Transverse colon (tissue), 4 donors: ENCODE measurements around the gene IL6R. TPM values are rescaled to one million over a fixed set of nuclear protein-coding genes. Genes with fewer than 3 reads are reported as not detected.
A peak's percentile ranks its signal among the peaks of the same experiment; 100 is the strongest.

Source experiments
- DNase-seq: peaks from one replicate; pipeline ENCODE4 v3.0.0-alpha.2; 2019
- H3K27ac ChIP-seq, 4 donors: fragments of 200-600 bp; sonication (generic); 2 replicates each; pipeline ENCODE4 v1.5.1; 2016 to 2018; ENCODE audit warnings: inconsistent platforms in 4 of 4
- H3K27me3 ChIP-seq: fragments of 200-600 bp; sonication (generic); 2 replicates; pipeline ENCODE4 v1.5.1; 2017; ENCODE audit warnings: inconsistent platforms
- H3K36me3 ChIP-seq, 4 donors: fragments of 200-600 bp; sonication (generic); 2 replicates each; pipeline ENCODE4 v1.5.1; 2017 to 2019; ENCODE audit warnings: inconsistent platforms in 4 of 4
- H3K4me1 ChIP-seq, 4 donors: fragments of 200-600 bp; sonication (generic); 2 replicates each; pipeline ENCODE4 v1.5.1; 2017 to 2020; ENCODE audit warnings: inconsistent platforms in 4 of 4
- H3K4me3 ChIP-seq, 4 donors: fragments of 200-600 bp; sonication (generic); 1 replicate in 1 of 4; 2 replicates in 3 of 4; pipeline versions ENCODE4 v1.5.1 to v1.6.1; 2017 to 2019; ENCODE audit warnings: inconsistent platforms in 4 of 4
- H3K9me3 ChIP-seq, 2 donors: fragments of 200-600 bp; sonication (generic); 2 replicates each; pipeline ENCODE4 v1.5.1; 2017 to 2019; ENCODE audit warnings: inconsistent platforms in 2 of 2
- EP300 ChIP-seq: sonication (generic); formaldehyde crosslinking; IDR thresholded peaks from one replicate; pipeline ENCODE4 v1.6.1; 2017; ENCODE audit warnings: antibody characterized with exemption, low read depth
- POLR2A ChIP-seq: fragments of 450-650 bp; IDR thresholded peaks from one replicate; pipeline ENCODE4 v1.6.1; 2016; ENCODE audit warnings: antibody characterized with exemption, mild to moderate bottlenecking, moderate library complexity
- POLR2AphosphoS5 ChIP-seq, 3 donors: sonication (generic); formaldehyde crosslinking; IDR thresholded peaks; one replicate each; pipeline ENCODE4 v1.6.1; 2016; ENCODE audit warnings: antibody characterized with exemption in 3 of 3
- WGBS, 2 donors: methylation state at CpG; one replicate each; pipeline ENCODE4 v1.1.5; 2018; ENCODE audit warnings: low coverage in 1 of 2; 5-methylcytosine and 5-hydroxymethylcytosine counted together
- in situ Hi-C, 4 donors: fragments of 200-750 bp; cut with MboI; loops; one replicate each; pipeline versions ENCODE4 v1.15.0 to v1.15.1; 2017; ENCODE audit warnings: low sequenced_read_pairs in 3 of 4, low pct_ligation_motif_present in 1 of 4, low pct_unique_long_range_greater_than_20kb in 1 of 4
- intact Hi-C: fragments of 100-400 bp; cut with DNase I; formaldehyde crosslinking; loops from one replicate; pipeline ENCODE4 v1.15.1; 2023; ENCODE audit warnings: low total_unique reads
- total RNA-seq, 4 donors: library from RNA; depleted of rRNA; stranded (reverse); fragments of >200 nt; gene quantifications; one replicate each; pipeline ENCODE4 v1.1.0, GENCODE V29; 2016
- TF ChIP-seq, protein P1 (sequence below), 5 experiments: fragments of 200-600 bp in 3 of 5; fragments of 450-650 bp in 2 of 5; sonication (generic) in 3 of 5; IDR thresholded peaks; 1 replicate in 2 of 5; 2 replicates in 3 of 5; pipeline ENCODE4 v1.5.1; 2016 to 2017; ENCODE audit warnings: antibody characterized with exemption in 5 of 5, inconsistent platforms in 3 of 5, mild to moderate bottlenecking in 2 of 5, moderate library complexity in 1 of 5

Gene IL6R
- total RNA-seq, 4 donors from 2014 or later: 10.7 to 107 (median 77.3) TPM

DNA sequence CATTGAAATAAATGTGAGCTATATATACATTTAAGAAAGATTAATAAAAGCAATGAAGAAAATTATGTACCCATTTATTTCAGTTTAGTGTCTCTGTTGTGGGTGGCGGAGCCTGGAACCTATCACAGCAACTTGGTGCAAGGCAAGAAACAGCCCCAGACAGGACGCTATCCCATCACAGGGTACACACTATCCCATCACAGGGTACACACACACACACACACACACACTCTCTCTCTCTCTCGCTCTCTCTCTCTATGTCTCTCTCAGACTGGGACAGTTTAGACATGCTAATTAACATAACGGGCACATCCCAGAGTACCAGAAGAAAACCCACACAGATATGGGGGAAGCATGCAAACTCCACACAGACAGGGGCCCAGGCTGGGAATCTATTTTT, 6.5 kb upstream of the IL6R start:
- Histone ChIP-seq H3K27me3 (no peaks in the 10 kb centered on the region), H3K36me3 (no peaks in the 10 kb centered on the region), H3K4me1 (peaks cover 0 to 1% (median 0%) of the 10 kb centered on the region in 4 donors), H3K4me3 (no peak overlapping the region), H3K27ac (no peak overlapping the region), H3K9me3 (no peaks in the 10 kb centered on the region)
- TF ChIP-seq, protein P1, sequence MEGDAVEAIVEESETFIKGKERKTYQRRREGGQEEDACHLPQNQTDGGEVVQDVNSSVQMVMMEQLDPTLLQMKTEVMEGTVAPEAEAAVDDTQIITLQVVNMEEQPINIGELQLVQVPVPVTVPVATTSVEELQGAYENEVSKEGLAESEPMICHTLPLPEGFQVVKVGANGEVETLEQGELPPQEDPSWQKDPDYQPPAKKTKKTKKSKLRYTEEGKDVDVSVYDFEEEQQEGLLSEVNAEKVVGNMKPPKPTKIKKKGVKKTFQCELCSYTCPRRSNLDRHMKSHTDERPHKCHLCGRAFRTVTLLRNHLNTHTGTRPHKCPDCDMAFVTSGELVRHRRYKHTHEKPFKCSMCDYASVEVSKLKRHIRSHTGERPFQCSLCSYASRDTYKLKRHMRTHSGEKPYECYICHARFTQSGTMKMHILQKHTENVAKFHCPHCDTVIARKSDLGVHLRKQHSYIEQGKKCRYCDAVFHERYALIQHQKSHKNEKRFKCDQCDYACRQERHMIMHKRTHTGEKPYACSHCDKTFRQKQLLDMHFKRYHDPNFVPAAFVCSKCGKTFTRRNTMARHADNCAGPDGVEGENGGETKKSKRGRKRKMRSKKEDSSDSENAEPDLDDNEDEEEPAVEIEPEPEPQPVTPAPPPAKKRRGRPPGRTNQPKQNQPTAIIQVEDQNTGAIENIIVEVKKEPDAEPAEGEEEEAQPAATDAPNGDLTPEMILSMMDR (IDR thresholded peaks at IDR 0.05): no peak
- no peak for TF ChIP-seq POLR2A
- TF ChIP-seq EP300: no peak
- no peak for TF ChIP-seq POLR2AphosphoS5 (IDR thresholded peaks at IDR 0.05)
- WGBS, 2 donors: 95 to 100% methylated on average over 1 to 4 of the region's 4 CpGs
- intact Hi-C loops: no loop called here
- no peak for DNase-seq
- in situ Hi-C loops: no loop called here

DNA sequence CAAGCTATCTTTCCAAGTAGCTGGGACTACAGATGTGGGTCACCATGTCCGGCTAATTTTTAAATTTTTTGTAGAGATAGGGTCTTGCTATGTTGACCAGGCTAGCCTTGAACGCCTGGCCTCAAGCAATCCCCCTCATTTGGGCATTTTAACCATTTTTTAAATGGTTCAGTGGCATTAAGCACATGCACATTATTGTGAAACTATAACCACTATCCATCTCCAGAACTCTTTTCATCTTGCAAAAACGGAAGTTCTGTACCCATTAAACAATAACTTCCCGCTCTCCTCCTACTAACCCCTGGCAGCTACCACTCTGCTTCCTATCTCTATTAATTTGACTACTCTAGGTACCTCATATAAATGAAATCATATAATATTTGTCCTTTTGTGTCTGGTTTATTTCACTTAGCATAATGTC, 4.8 kb upstream of the IL6R start:
- peaks cover 5 to 13% (median 8%) of the 10 kb centered on the region in 4 donors for H3K4me1 ChIP-seq
- no peak overlapping the region for H3K4me3 ChIP-seq
- H3K36me3 ChIP-seq: no peaks in the 10 kb centered on the region
- 78% methylated on average over 4 of the region's 4 CpGs for WGBS, 2 donors
- H3K27me3 ChIP-seq: no peaks in the 10 kb centered on the region
- H3K27ac ChIP-seq: no peak overlapping the region
- DNase-seq: no peak
- intact Hi-C loops (no loop called here), in situ Hi-C loops (loop anchor here in 2 of 4 donors (10.0 kb wide), 1 partner anchor 74 kb away; no protein-coding TSS in a partner anchor)
- no peak for TF ChIP-seq EP300
- no peaks in the 10 kb centered on the region for H3K9me3 ChIP-seq

GRCh38 chr1:154402409-154402921, 2.7 kb upstream of the IL6R start:
- H3K27ac ChIP-seq: peak overlapping the region in 1 of 4 donors; percentile 99
- no peak overlapping the region for H3K4me3 ChIP-seq
- no peak for DNase-seq
- H3K36me3 ChIP-seq: no peaks in the 10 kb centered on the region
- 79% methylated on average over 3 of the region's 4 CpGs; no CpG with 5 or more reads in 1 of the 2 donors for WGBS, 2 donors
- H3K27me3 ChIP-seq: no peaks in the 10 kb centered on the region
- intact Hi-C loops: no loop called here
- no peak for TF ChIP-seq POLR2A
- H3K4me1 ChIP-seq: peaks cover 16 to 27% (median 24%) of the 10 kb centered on the region in 4 donors
- H3K9me3 ChIP-seq: no peaks in the 10 kb centered on the region
- in situ Hi-C loops: loop anchor here in 2 of 4 donors (10.0 kb wide), 1 partner anchor 72 kb away; no protein-coding TSS in a partner anchor

DNA sequence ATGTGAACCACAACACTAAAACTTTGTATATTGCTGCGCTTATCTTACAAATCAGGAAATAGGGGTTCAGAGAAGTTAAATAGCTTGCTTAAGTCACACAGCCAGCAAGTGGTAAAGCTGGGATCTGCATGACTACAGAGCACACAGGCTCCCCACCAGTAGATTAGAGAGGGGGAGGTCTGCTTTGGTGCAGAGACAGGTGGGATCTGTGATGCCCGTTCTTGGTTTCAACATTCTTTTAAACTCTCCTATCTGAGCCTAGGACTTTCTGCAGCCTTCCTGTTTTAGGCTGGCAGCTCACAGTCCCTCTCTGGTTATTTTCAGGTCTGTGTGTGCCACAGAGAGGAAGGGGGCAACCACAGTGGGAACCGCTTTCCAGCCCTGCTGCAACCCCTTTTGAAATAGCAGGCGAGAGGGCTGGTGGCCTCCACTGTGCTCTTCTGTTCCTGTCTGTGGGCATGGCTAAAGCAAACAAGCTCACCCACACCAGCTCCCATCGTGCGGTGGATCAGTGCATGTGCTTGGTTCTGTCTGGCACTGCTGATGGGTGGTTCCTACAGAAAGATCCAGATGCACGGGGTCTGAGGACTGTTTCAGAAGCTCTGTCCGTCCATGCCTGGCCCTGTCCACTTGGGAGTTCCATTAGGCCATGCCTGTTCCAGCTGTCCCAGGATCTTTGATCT, 1.7 kb upstream of the IL6R start:
- Histone ChIP-seq H3K4me1 (peaks cover 19 to 36% (median 33%) of the 10 kb centered on the region in 4 donors), H3K27me3 (no peaks in the 10 kb centered on the region), H3K27ac (peak overlapping the region in 3 of 4 donors; percentile 99), H3K4me3 (no peak overlapping the region), H3K36me3 (no peaks in the 10 kb centered on the region), H3K9me3 (no peaks in the 10 kb centered on the region)
- DNase-seq: peak; percentile 37
- intact Hi-C loops (no loop called here), in situ Hi-C loops (loop anchor here in 2 of 4 donors (10.0 kb wide), 1 partner anchor 71 kb away; no protein-coding TSS in a partner anchor)
- no peak for TF ChIP-seq EP300
- no peak for TF ChIP-seq POLR2A
- no peak for TF ChIP-seq POLR2AphosphoS5 (IDR thresholded peaks at IDR 0.05)
- TF ChIP-seq, protein P1 (IDR thresholded peaks at IDR 0.05): no peak
- 54 to 60% methylated on average over 2 to 8 of the region's 8 CpGs for WGBS, 2 donors

DNA sequence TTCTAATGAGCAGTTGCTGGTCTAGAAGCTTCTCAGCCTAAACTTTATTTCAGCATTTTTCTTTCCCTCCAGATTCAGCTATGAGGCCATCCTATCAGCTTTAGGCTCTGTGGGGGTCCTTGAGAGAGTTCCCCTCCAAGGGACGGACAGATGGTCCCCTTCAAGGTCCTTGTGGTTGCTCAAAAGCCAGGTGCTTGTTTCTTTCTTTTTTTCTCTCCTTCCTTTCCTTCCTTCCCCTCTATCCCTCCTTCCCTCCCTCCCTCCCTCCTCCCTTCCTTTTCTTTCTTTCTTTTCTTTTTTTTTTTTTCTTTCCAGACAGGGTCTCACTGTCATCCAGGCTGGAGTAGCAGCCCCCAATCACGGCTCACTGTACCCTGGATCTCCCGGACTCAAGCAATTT, 1.2 kb upstream of the IL6R start:
- peaks cover 24 to 42% (median 38%) of the 10 kb centered on the region in 4 donors for H3K4me1 ChIP-seq
- no peaks in the 10 kb centered on the region for H3K36me3 ChIP-seq
- intact Hi-C loops: no loop called here
- TF ChIP-seq EP300: no peak
- TF ChIP-seq, protein P1 (IDR thresholded peaks at IDR 0.05): no peak
- TF ChIP-seq POLR2AphosphoS5 (IDR thresholded peaks at IDR 0.05): no peak
- TF ChIP-seq POLR2A: no peak
- WGBS, 2 donors: 50 to 88% methylated on average over 1 to 3 of the region's 3 CpGs
- H3K27ac ChIP-seq: peak overlapping the region in 3 of 4 donors; percentile 99
- H3K4me3 ChIP-seq: no peak overlapping the region
- no peaks in the 10 kb centered on the region for H3K27me3 ChIP-seq
- in situ Hi-C loops: loop anchor here in 2 of 4 donors (10.0 kb wide), 1 partner anchor 71 kb away; no protein-coding TSS in a partner anchor
- no peak for DNase-seq
- H3K9me3 ChIP-seq: no peaks in the 10 kb centered on the region
